Uterus (tissue), 2 donors: ENCODE measurements around the gene FLT1.

Experiments
- CTCF ChIP-seq, 4 experiments: fragments of 200-600 bp in 2 of 4; fragments of 450-650 bp in 2 of 4; sonication (generic) in 2 of 4; IDR thresholded peaks; one replicate each; pipeline ENCODE4 v1.5.1; 2016 to 2019; ENCODE audit warnings: antibody characterized with exemption in 4 of 4, mild to moderate bottlenecking in 2 of 4, moderate library complexity in 1 of 4
- POLR2A ChIP-seq, 2 donors: fragments of 450-650 bp; IDR thresholded peaks; one replicate each; pipeline ENCODE4 v1.6.1; 2016; ENCODE audit warnings: antibody characterized with exemption in 2 of 2, mild to moderate bottlenecking in 1 of 2, moderate library complexity in 1 of 2

- TF ChIP-seq CTCF (IDR thresholded peaks at IDR 0.05), result no peak
- TF ChIP-seq POLR2A (IDR thresholded peaks at IDR 0.05), result no peak
Observed at GRCh38 chr13:28336193-28336657, 158.7 kb downstream of the FLT1 start.
